ENCODE results near the gene SLC25A6. TPM values are rescaled to one million over a fixed set of nuclear protein-coding genes. Genes with fewer than 3 reads are reported as not detected.
"Not testable (repeated sequence)": the region's sequence is repeated elsewhere in the genome, so short reads cannot be mapped to it uniquely, and the experiment has no call there.

SLC25A6 gene
- total and polyA plus RNA-seq, 2 of the 13 experiments (the other 11 are each of a cell fraction or from before 2014, with no cell fraction given): 138 to 581 TPM

DNA sequence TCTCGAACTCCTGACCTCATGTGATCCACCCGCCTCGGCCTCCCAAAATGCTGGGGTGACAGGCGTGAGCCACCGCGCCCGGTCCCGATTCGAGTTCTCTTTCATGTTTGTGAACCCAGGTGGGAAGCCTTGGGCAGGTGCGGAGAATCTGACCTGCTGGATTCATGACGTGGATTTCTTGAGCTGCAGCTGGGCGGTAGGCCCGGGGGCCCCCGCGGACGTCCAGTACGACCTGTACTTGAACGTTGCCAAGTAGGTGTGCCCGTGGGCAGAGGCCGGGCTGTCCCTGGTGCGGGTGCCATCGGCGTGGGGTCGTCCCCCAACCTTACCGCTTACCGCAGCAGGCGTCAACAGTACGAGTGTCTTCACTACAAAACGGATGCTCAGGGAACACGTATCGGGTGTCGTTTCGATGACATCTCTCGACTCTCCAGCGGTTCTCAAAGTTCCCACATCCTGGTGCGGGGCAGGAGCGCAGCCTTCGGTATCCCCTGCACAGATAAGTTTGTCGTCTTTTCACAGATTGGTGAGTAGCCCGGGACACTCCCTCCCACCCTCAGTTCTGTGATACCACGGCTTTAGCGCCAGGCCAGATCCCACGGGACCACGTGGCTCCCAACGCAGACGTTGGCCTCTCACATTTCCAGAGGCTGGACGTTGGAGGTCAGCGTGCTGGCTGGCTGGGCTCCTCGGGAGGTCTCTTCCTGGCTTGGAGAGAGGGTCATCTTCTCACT, 39.8 kb downstream of the SLC25A6 start:
- BruUV-seq (replicated peaks): no TSS peak
- no peak for TF ChIP-seq ZNF644 (CRISPR knock-in tag; IDR thresholded peaks at IDR 0.05; ENCODE audit: low read depth)
- 87% methylated on average over 25 of the region's 49 CpGs for WGBS (ENCODE audit: low lambda C conversion rate)

DNA sequence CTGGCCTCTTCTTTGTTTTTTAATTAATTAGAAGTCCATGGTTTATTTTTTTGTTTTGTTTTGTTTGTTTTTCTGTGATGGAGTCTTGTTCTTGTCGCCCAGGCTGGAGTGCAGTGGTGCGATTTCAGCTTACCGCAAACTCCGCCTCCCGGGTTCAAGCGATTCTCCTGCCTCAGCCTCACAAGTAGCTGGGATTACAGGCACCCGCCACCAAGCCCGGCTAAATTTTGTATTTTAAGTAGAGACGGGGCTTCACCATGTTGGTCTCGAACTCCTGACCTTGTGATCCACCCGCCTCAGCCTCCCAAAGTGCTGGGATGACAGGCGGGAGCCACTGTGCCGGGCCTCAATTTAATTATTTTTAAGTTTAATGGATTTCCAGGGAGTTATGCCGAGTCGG, 42.3 kb downstream of the SLC25A6 start:
- DNase-seq (ENCODE audit: low spot score); H3K79me2 ChIP-seq (ENCODE audit: insufficient read depth, low read length); H3K4me2 ChIP-seq (ENCODE audit: low read depth, low read length); CTCF ChIA-PET (ENCODE audit: low intra/inter-chr PET ratio, low total read pairs); ATAC-seq; H4K20me1 ChIP-seq (ENCODE audit: insufficient read depth, low read length); H3K4me1 ChIP-seq (ENCODE audit: insufficient read depth, low read length); H3K9me3 ChIP-seq (ENCODE audit: low read length); FAIRE-seq; BruUV-seq (replicated peaks); H3K9ac ChIP-seq (ENCODE audit: insufficient read depth, low read depth, low read length); H3K4me3 ChIP-seq (replicated peaks in 1 of 3; ENCODE audit: insufficient read depth in 1 of 3, low read depth in 2 of 3, low read length in 3 of 3); intact Hi-C loops (cut with micrococcal nuclease; ENCODE audit: unreplicated experiment); H3K27me3 ChIP-seq (ENCODE audit: control insufficient read depth in 1 of 2, insufficient read depth in 2 of 2, low read length in 2 of 2); H2AFZ ChIP-seq (ENCODE audit: low read length); H3K27ac ChIP-seq (ENCODE audit: extremely low read length, insufficient read depth, low read length); H3K36me3 ChIP-seq (replicated peaks in 1 of 2; ENCODE audit: control insufficient read depth in 1 of 2, insufficient read depth in 2 of 2, low read length in 2 of 2); POLR2A ChIA-PET; in situ Hi-C loops (cut with HindIII; ENCODE audit: extremely low pct_ligation_motif_present, low pct_unique_long_range_greater_than_20kb): not testable (repeated sequence)
- 63% methylated on average over 15 of the region's 15 CpGs for WGBS (ENCODE audit: low lambda C conversion rate)

More for the DNA sequence above, 39.8 kb downstream of the SLC25A6 start:
- Histone ChIP-seq H3K36me3 (replicated peaks in 1 of 2; ENCODE audit: control insufficient read depth in 1 of 2, insufficient read depth in 2 of 2, low read length in 2 of 2) (no peaks in the 10 kb centered on the region), H2AFZ (ENCODE audit: low read length) (no peak overlapping the region), H3K4me1 (ENCODE audit: insufficient read depth, low read length) (no peaks in the 10 kb centered on the region), H3K9ac (ENCODE audit: insufficient read depth, low read depth, low read length) (no peak overlapping the region), H3K4me2 (ENCODE audit: low read depth, low read length) (no peak overlapping the region), H3K27me3 (ENCODE audit: control insufficient read depth in 1 of 2, insufficient read depth in 2 of 2, low read length in 2 of 2) (no peaks in the 10 kb centered on the region), H3K27ac (ENCODE audit: extremely low read length, insufficient read depth, low read length) (no peak overlapping the region), H3K79me2 (ENCODE audit: insufficient read depth, low read length) (no peaks in the 10 kb centered on the region), H3K4me3 (replicated peaks in 1 of 3; ENCODE audit: insufficient read depth in 1 of 3, low read depth in 2 of 3, low read length in 3 of 3) (no peak overlapping the region), H4K20me1 (ENCODE audit: insufficient read depth, low read length) (no peaks in the 10 kb centered on the region), H3K9me3 (ENCODE audit: low read length) (peaks cover 9% of the 10 kb centered on the region; the same call in 1 of the 2 replicates)
- ChIA-PET POLR2A (no interaction called here), CTCF (ENCODE audit: low intra/inter-chr PET ratio, low total read pairs) (no interaction called here)
- no peak for FAIRE-seq
- intact Hi-C loops (cut with micrococcal nuclease; ENCODE audit: unreplicated experiment) (no loop called here), in situ Hi-C loops (cut with HindIII; ENCODE audit: extremely low pct_ligation_motif_present, low pct_unique_long_range_greater_than_20kb) (no loop called here)
- no peak for DNase-seq (ENCODE audit: low spot score)
- ATAC-seq: no peak
